ENCODE data around the gene VEGFA.

VEGFA gene

GRCh38 chr6:43826730-43827129 lies 56.7 kb downstream of the VEGFA start:
- FAIRE-seq = no peak

GRCh38 chr6:43827898-43828297 lies 57.9 kb downstream of the VEGFA start:
- FAIRE-seq = no peak

GRCh38 chr6:43828711-43829110 lies 58.7 kb downstream of the VEGFA start:
- FAIRE-seq = no peak

- FAIRE-seq = no peak
Measured at GRCh38 chr6:43829470-43829869, 59.5 kb downstream of the VEGFA start.

GRCh38 chr6:43830775-43831174 lies 60.8 kb downstream of the VEGFA start:
- FAIRE-seq = no peak

GRCh38 chr6:43831191-43831590 lies 61.2 kb downstream of the VEGFA start:
- no peak for FAIRE-seq

GRCh38 chr6:43833223-43833995 lies 63.4 kb downstream of the VEGFA start:
- no peak for FAIRE-seq

GRCh38 chr6:43833996-43834390 lies 64.0 kb downstream of the VEGFA start:
- FAIRE-seq = no peak

- no peak for FAIRE-seq
Measured at GRCh38 chr6:43834528-43835155, 64.6 kb downstream of the VEGFA start.

- FAIRE-seq = no peak
Measured at GRCh38 chr6:43835872-43836419, 65.9 kb downstream of the VEGFA start.

Measured in endometrium (tissue), 2 donors.